HG02623 (cell line): ENCODE measurements around the gene ZNF177.

Experiments
- ATAC-seq: cut with Tn5 transposase; IDR thresholded peaks from one replicate; pipeline ENCODE4 v1.9.1; 2021; ENCODE audit warnings: moderate library complexity; ENCODE audit not compliant: unreplicated experiment

The ZNF177 gene

GRCh38 chr19:9427941-9428340 lies 65.1 kb downstream of the ZNF177 start:
- ATAC-seq, result no peak

GRCh38 chr19:9430444-9430843 lies 67.6 kb downstream of the ZNF177 start:
- no peak for ATAC-seq

GRCh38 chr19:9431475-9431874 lies 68.7 kb downstream of the ZNF177 start:
- ATAC-seq, result no peak
